Heart right ventricle (tissue), 16 donors: ENCODE measurements around the gene HLX. TPM values are rescaled to one million over a fixed set of nuclear protein-coding genes. Genes with fewer than 3 reads are reported as not detected.

Experiments used
- ATAC-seq, 8 donors: fragments of 200-7000 bp; cut with Tn5 transposase; one replicate each; pipeline ENCODE4 v1.9.1; 2020; ENCODE audit warnings: mild to moderate bottlenecking in 8 of 8, moderate library complexity in 8 of 8, moderate number of reproducible peaks in 1 of 8
- DNase-seq, 2 donors: peaks; one replicate each; pipeline ENCODE4 v3.0.0-alpha.2; 2020
- H3K27ac ChIP-seq, 10 donors: fragments of 200-600 bp; sonication (generic) in 2 of 10; one replicate each; pipeline versions ENCODE4 v1.5.0 to v1.8.0; 2020 to 2022; ENCODE audit warnings: mild to moderate bottlenecking in 3 of 10
- H3K27me3 ChIP-seq, 7 donors: fragments of 200-600 bp; one replicate each; pipeline ENCODE4 v1.8.0; 2021 to 2022; ENCODE audit warnings: mild to moderate bottlenecking in 2 of 7
- H3K36me3 ChIP-seq, 9 donors: fragments of 200-600 bp; sonication (generic) in 1 of 9; one replicate each; pipeline versions ENCODE4 v1.5.0 to v1.8.0; 2020 to 2022; ENCODE audit warnings: mild to moderate bottlenecking in 2 of 9
- H3K4me1 ChIP-seq, 9 donors: fragments of 200-600 bp; sonication (generic) in 1 of 9; one replicate each; pipeline versions ENCODE4 v1.5.0 to v1.8.0; 2020 to 2022; ENCODE audit warnings: mild to moderate bottlenecking in 4 of 9
- H3K4me3 ChIP-seq, 10 donors: fragments of 200-600 bp; sonication (generic) in 2 of 10; one replicate each; pipeline versions ENCODE4 v1.5.0 to v1.8.0; 2020 to 2022; ENCODE audit warnings: mild to moderate bottlenecking in 7 of 10, moderate library complexity in 2 of 10
- H3K9me3 ChIP-seq, 11 donors: fragments of 200-600 bp in 10 of 11; sonication (generic) in 2 of 11; one replicate each; pipeline versions ENCODE4 v1.5.0 to v1.8.0; 2013 to 2022; ENCODE audit warnings: mild to moderate bottlenecking in 2 of 11, control low read depth in 1 of 11, moderate library complexity in 1 of 11
- CTCF ChIP-seq, 9 donors: fragments of 200-600 bp; sonication (generic) in 2 of 9; IDR thresholded peaks; one replicate each; pipeline versions ENCODE4 v1.5.0 to v1.8.0; 2021 to 2022; ENCODE audit warnings: antibody characterized with exemption in 9 of 9, mild to moderate bottlenecking in 5 of 9, moderate library complexity in 1 of 9
- WGBS, 2 donors: extraction: QIAGEN DNeasy Blood & Tissue Kit; methylation state at CpG; one replicate each; pipeline ENCODE4 v1.1.7; 2013; ENCODE audit warnings: inconsistent platforms in 1 of 2; 5-methylcytosine and 5-hydroxymethylcytosine counted together
- intact Hi-C, 10 donors: fragments of 100-400 bp; cut with DNase I; formaldehyde crosslinking; loops; one replicate each; pipeline versions ENCODE4 v1.11.1 to v1.14.2; 2022
- polyA plus RNA-seq, 2 donors: library from polyadenylated mRNA; stranded (reverse); fragments of 200-250 nt; gene quantifications; one replicate each; pipeline ENCODE4 v1.2.3, GENCODE V29; 2013
- total RNA-seq, 10 donors: library from RNA; stranded (reverse); fragmentation: NEBNext Ultra II Directional in 3 of 10; extraction: Animal tissue kit (Norgen Biotek cat#: 25700) in 3 of 10; gene quantifications; one replicate each; pipeline versions ENCODE4 v1.2.1 to v1.2.4, GENCODE V29; 2021 to 2023
- donor health status: Arrhythmogenic right ventricular cardiomyopathy.
- donor health status: ischemic (EF 13 %, LVEDD 7.1; RV severe dilation, severe dysfunction).
- donor health status: healthy with polysubstance abuse.
- donor health status: DM: no; HTN: yes; CAD: no.
- donor health status: DM: no; HTN: no; CAD: no.
- donor health status: ischemic (EF 25% LVEDD 6.9; RV normal size, moderate dysfunction).
- donor health status: ischemic (EF 25% LVEDD 5.7; RV mildly dilated, moderate dysfunction).
- donor health status: healthy.
- donor health status: DM: yes; HTN: yes; CAD: no.
- donor health status: Ischemic cardiomyopathy.
- donor health status: ischemic (EF 35%, LVEDD 5.7; RV mildly dilated, moderate dysfunction).
- donor health status: nonischemic (EF 11% LVEDD 7.7; RV severe dilation, severe dysfunction).
- donor health status: DM: yes; HTN: yes; CAD: no.
- donor health status: PGD.
- donor health status: ischemic (EF 29% LVEDD 5.4; RV normal size, mild dysfunction).
- donor health status: nonischemic (EF 23%, LVEDD 6.1; RV moderate dilation, normal function).

HLX gene
- total and polyA plus RNA-seq, 12 donors, result 4.3 to 13.8 (median 6.7) TPM

- intact Hi-C loops, result no loop called here
- TF ChIP-seq CTCF (IDR thresholded peaks at IDR 0.05), result no peak
- no peaks in the 10 kb centered on the region for H3K36me3 ChIP-seq
- 37 to 49% methylated on average over 5 of the region's 5 CpGs for WGBS, 2 donors
- peak overlapping the region in 1 of 10 donors; percentile 0 for H3K27ac ChIP-seq
- H3K27me3 ChIP-seq, result no peaks in the 10 kb centered on the region
- DNase-seq, result no peak
- peaks cover 0 to 3% (median 0%) of the 10 kb centered on the region in 11 donors for H3K9me3 ChIP-seq
- no peak overlapping the region for H3K4me3 ChIP-seq
- ATAC-seq, result no peak
- peaks cover 0 to 49% (median 22%) of the 10 kb centered on the region in 9 donors for H3K4me1 ChIP-seq
Measured at GRCh38 chr1:220839474-220839873, 39.8 kb upstream of the HLX start.

GRCh38 chr1:220841293-220841692 lies 38.0 kb upstream of the HLX start:
- intact Hi-C loops, result no loop called here
- DNase-seq, result no peak
- Histone ChIP-seq H3K27ac (no peak overlapping the region), H3K27me3 (no peaks in the 10 kb centered on the region), H3K9me3 (peaks cover 0 to 3% (median 0%) of the 10 kb centered on the region in 11 donors), H3K36me3 (no peaks in the 10 kb centered on the region), H3K4me1 (peaks cover 0 to 52% (median 22%) of the 10 kb centered on the region in 9 donors), H3K4me3 (no peak overlapping the region)
- peak in 5 of 9 donors; percentile 16 to 37 (median 31) for TF ChIP-seq CTCF (IDR thresholded peaks at IDR 0.05)
- ATAC-seq, result no peak

GRCh38 chr1:220843481-220844011 lies 35.7 kb upstream of the HLX start:
- intact Hi-C loops, result loop anchor here in 1 of 10 donors (2.0 kb wide), 1 partner anchor 29 kb away; no protein-coding TSS in a partner anchor
- H3K4me1 ChIP-seq, result peaks cover 0 to 52% (median 21%) of the 10 kb centered on the region in 9 donors

DNA sequence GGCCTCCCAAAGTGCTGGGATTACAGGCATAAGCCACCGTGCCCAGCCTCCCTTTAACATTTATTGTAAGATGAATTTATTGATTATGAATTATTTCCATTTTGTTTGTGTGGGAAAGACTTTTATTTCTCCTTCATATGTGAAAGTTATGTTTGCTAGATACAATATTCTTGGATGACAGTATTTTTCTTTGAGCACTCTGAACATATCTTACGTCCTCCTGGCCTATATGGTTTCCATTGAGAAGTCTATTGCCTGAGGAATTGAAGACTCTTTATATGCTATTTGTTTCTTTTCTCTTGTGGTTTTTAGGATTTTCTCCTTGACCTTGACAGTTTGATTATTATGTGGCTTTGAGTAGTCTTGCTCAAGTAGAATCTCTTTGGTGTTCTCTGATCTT lies 26.8 kb upstream of the HLX start:
- peaks cover 0 to 86% (median 21%) of the 10 kb centered on the region in 11 donors for H3K9me3 ChIP-seq
- no peaks in the 10 kb centered on the region for H3K36me3 ChIP-seq
- H3K27me3 ChIP-seq, result no peaks in the 10 kb centered on the region
- H3K4me1 ChIP-seq, result no peaks in the 10 kb centered on the region
- 95 to 98% methylated on average over 2 of the region's 2 CpGs for WGBS, 2 donors
- no peak overlapping the region for H3K4me3 ChIP-seq
- TF ChIP-seq CTCF (IDR thresholded peaks at IDR 0.05), result no peak
- no peak overlapping the region for H3K27ac ChIP-seq
- no peak for ATAC-seq
- intact Hi-C loops, result no loop called here
- no peak for DNase-seq

More at GRCh38 chr1:220843481-220844011, 35.7 kb upstream of the HLX start:
- DNase-seq, result peak; percentile 36 to 89
- TF ChIP-seq CTCF (IDR thresholded peaks at IDR 0.05), result no peak
- ATAC-seq, result peak; percentile 93 to 99 (median 98)
- Histone ChIP-seq H3K27ac (peak overlapping the region in 8 of 10 donors; percentile 5 to 85 (median 72)), H3K4me3 (no peak overlapping the region), H3K36me3 (no peaks in the 10 kb centered on the region), H3K9me3 (peaks cover 0 to 9% (median 0%) of the 10 kb centered on the region in 11 donors), H3K27me3 (no peaks in the 10 kb centered on the region)
- 5 to 8% methylated on average over 6 of the region's 6 CpGs for WGBS, 2 donors
